ENCODE data around the gene PHETA1. TPM values are rescaled to one million over a fixed set of nuclear protein-coding genes. Genes with fewer than 3 reads are reported as not detected.

The PHETA1 gene
- total and polyA plus RNA-seq, 2 of the 13 experiments (the other 11 are each of a cell fraction or from before 2014, with no cell fraction given) = 11.3 to 20.8 TPM

- no peak overlapping the region for H3K4me3 ChIP-seq (replicated peaks in 1 of 3; ENCODE audit: insufficient read depth in 1 of 3, low read depth in 2 of 3, low read length in 3 of 3)
- 0% methylated on average over 1 of the region's 1 CpG for WGBS (ENCODE audit: low lambda C conversion rate)
- in situ Hi-C loops (cut with HindIII; ENCODE audit: extremely low pct_ligation_motif_present, low pct_unique_long_range_greater_than_20kb) = no loop called here
- H2AFZ ChIP-seq (ENCODE audit: low read length) = no peak overlapping the region
- H4K20me1 ChIP-seq (ENCODE audit: insufficient read depth, low read length) = no peaks in the 10 kb centered on the region
- BruUV-seq (replicated peaks) = no TSS peak
- ChIA-PET POLR2A (no interaction called here), CTCF (ENCODE audit: low intra/inter-chr PET ratio, low total read pairs) (no interaction called here)
- no peak overlapping the region for H3K4me2 ChIP-seq (ENCODE audit: low read depth, low read length)
- peaks cover 2% of the 10 kb centered on the region for H3K9me3 ChIP-seq (ENCODE audit: low read length)
- no peak for ATAC-seq
- TF ChIP-seq FOXP4 (CRISPR knock-in tag; IDR thresholded peaks at IDR 0.05) (no peak), ZNF652 (CRISPR knock-in tag; IDR thresholded peaks at IDR 0.05; ENCODE audit: borderline replicate concordance, low read depth) (no peak), GABPB1 (CRISPR knock-in tag; IDR thresholded peaks at IDR 0.05) (no peak), SMYD3 (CRISPR knock-in tag; IDR thresholded peaks at IDR 0.05) (no peak), ZKSCAN1 (IDR thresholded peaks at IDR 0.05; ENCODE audit: low read length) (no peak), CBFB (CRISPR knock-in tag; IDR thresholded peaks at IDR 0.05) (no peak), XBP1 (CRISPR knock-in tag; IDR thresholded peaks at IDR 0.05) (no peak), ZNF841 (CRISPR knock-in tag; IDR thresholded peaks at IDR 0.05; ENCODE audit: borderline replicate concordance) (no peak), LBX2 (CRISPR knock-in tag; IDR thresholded peaks at IDR 0.05; ENCODE audit: borderline replicate concordance) (no peak), ZBTB26 (CRISPR knock-in tag; IDR thresholded peaks at IDR 0.05; ENCODE audit: borderline replicate concordance) (no peak), ZNF704 (CRISPR knock-in tag; IDR thresholded peaks at IDR 0.05; ENCODE audit: borderline replicate concordance) (no peak), KLF6 (CRISPR knock-in tag; IDR thresholded peaks at IDR 0.05) (no peak), ZNF709 (CRISPR knock-in tag; IDR thresholded peaks at IDR 0.05) (no peak), ATF7-NPFF (CRISPR knock-in tag; IDR thresholded peaks at IDR 0.05; ENCODE audit: low read depth) (no peak), ZBTB14 (CRISPR knock-in tag; IDR thresholded peaks at IDR 0.05) (no peak), MZF1 (CRISPR knock-in tag; IDR thresholded peaks at IDR 0.05; ENCODE audit: borderline replicate concordance) (no peak), ZNF839 (CRISPR knock-in tag; IDR thresholded peaks at IDR 0.05; ENCODE audit: borderline replicate concordance) (no peak)
- peaks cover 4 to 12% of the 10 kb centered on the region in 2 experiments; a peak in 3 of 5 replicates for H3K27me3 ChIP-seq (ENCODE audit: control insufficient read depth in 1 of 2, insufficient read depth in 2 of 2, low read length in 2 of 2)
- FAIRE-seq = no peak
- H3K4me1 ChIP-seq (ENCODE audit: insufficient read depth, low read length) = no peaks in the 10 kb centered on the region
- H3K36me3 ChIP-seq (replicated peaks in 1 of 2; ENCODE audit: control insufficient read depth in 1 of 2, insufficient read depth in 2 of 2, low read length in 2 of 2) = no peaks in the 10 kb centered on the region
- DNase-seq (ENCODE audit: low spot score) = no peak
- intact Hi-C loops (cut with micrococcal nuclease; ENCODE audit: unreplicated experiment) = no loop called here
- no peak overlapping the region for H3K27ac ChIP-seq (ENCODE audit: extremely low read length, insufficient read depth, low read length)
- no peak overlapping the region for H3K9ac ChIP-seq (ENCODE audit: insufficient read depth, low read depth, low read length)
- H3K79me2 ChIP-seq (ENCODE audit: insufficient read depth, low read length) = no peaks in the 10 kb centered on the region
Observed at GRCh38 chr12:111343181-111343580, 25.7 kb downstream of the PHETA1 start.
